GM21619 (cell line): Measurements from ENCODE around the gene NES.

ENCODE experiments used
- ATAC-seq: cut with Tn5 transposase; IDR thresholded peaks from one replicate; pipeline ENCODE4 v1.9.1; 2021; ENCODE audit not compliant: unreplicated experiment

Gene NES

DNA sequence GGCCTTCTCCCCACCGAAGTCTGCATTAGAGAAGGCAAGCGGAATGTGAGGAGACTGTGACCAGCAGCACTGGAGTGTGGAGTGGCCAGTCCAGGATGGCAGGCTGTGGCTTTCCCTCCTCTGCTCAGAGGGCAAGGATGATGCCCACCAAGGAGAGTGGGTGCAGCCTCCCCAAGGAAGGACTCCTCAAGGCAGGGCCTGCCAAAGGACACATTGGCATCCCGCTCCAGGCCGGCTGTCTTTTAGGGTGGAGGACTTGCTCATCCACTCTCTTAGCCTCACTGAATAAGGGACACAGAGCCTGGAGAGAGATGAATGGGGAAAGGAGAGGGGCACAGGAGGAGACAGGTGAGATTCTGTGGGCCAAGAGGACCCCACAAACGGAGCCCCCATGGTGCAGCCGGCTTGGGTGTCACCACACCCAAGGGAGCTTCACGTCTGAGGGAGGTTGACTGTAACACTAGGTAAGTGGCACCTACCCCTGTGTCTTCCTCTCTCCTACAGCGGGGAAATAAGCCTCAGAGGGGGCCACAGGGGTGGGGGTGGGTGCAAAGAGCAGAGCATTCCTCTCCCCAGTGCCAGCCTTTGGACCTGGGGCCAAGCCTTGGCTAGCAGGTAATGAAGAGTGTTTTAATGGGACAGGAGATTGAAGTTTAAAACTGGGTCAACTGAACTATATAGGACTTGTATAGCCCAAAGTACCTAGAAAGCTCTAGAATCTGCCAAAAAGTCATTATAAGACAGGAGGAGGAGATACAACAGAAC is 4.2 kb upstream of the NES start:
- ATAC-seq: no peak

DNA sequence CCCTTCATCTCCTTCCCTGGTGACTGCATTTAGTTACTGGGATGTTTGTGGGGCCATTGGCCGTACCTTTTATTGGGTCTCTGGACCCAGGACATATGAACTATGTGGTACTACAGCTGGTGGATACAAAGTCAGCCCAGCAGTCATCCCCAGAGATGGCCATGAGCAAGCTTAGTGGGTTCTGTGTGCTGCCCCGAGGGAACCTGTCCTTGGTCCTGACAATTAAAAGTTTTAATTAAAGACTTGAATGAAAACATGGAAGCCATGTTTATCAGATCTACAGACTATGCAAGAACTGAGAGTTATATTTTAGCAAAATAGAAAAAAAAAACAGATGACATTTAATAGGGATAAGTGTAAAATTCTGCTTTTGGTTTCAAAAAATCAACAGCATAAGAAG is 2.8 kb upstream of the NES start:
- no peak for ATAC-seq

DNA sequence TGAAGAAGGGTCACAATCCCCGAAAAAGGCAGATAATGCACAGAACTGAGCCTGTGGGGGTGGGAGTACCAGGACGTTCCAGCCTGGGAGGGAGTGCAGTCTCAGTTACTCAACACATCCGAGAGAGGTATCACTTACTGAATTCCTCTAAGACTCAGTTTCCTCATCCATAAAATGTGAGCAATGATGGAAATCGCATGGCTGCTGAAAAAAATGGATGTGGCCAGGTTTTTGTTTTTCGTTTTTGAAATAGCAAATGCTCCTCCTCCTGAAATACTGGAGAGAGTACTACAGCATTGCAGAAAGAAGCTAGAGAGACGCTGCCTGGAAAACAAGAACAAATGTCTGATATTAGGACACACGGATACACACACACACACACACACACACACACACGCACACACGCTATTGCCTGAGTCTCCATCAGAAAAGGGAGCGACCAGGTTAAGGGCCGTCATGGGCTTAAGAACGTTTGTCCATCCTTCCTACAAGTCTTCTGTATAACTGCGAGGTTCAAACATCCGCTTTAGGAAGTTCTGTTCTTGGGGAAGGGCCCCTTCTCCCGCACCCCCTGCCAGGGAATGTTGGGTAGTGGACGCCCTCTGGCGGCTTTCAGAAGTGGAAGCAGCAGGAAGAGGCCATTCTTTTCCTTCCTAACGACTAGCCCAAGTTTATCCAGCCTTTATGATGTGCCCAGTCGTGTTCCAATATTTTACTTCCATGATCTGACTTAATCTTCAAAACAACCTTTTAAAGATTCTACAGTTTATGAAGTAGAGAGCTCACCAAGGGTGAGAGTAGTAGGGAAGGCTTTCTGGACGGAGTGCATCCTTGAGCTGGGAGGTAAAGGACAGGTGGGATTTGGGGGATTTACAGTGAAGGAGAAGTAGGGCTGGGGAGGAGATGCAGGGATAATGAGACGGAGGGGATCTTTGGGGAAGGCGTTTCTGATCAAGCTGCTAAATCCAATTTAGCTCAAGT is 699 bp upstream of the NES start:
- ATAC-seq: no peak

- ATAC-seq: no peak
These were observed 940 bp downstream of the NES start for GRCh38 chr1:156676114-156676819.

DNA sequence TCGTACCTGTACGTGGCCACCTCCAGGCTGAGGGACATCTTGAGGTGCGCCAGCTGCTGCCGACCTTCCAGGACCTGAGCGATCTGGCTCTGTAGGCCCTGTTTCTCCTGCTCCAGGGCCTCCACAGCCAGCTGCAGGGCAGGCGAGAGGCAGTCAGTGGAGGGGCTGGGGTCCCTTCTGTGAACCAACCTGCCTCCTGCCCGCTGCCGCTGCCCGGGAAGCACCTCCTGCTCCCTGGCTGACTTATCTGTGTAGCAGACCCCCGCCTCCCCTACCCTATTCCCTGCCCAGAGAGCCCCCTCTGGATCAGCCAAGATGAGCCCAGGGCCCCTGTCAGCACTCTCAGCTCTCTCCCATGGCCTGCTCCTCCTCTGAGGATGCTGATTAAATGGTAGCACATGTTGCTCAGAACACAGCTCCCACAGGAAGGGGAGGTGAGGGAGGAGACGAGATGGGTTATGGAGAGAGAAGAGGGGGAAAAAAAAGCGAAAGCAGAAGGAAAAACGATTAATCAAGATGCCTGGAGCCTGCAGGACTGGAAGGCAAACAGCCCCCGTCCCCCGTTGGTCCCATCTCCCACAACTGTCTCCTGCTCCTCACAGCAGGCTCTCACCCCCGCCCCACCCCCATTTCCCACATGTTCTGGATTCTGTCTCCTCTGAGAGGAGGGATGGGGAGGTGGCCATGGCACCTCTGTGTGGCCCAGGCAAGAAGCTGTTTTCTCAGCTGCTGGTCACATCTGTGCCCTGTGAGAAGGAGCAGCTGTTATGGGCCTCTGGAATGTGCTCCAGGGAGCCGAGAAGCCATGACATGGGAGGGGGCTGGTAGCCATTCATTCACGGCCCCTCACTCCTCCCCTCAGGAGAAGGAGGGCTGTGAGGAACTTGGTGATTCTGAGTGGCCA is 1.7 kb downstream of the NES start:
- no peak for ATAC-seq

DNA sequence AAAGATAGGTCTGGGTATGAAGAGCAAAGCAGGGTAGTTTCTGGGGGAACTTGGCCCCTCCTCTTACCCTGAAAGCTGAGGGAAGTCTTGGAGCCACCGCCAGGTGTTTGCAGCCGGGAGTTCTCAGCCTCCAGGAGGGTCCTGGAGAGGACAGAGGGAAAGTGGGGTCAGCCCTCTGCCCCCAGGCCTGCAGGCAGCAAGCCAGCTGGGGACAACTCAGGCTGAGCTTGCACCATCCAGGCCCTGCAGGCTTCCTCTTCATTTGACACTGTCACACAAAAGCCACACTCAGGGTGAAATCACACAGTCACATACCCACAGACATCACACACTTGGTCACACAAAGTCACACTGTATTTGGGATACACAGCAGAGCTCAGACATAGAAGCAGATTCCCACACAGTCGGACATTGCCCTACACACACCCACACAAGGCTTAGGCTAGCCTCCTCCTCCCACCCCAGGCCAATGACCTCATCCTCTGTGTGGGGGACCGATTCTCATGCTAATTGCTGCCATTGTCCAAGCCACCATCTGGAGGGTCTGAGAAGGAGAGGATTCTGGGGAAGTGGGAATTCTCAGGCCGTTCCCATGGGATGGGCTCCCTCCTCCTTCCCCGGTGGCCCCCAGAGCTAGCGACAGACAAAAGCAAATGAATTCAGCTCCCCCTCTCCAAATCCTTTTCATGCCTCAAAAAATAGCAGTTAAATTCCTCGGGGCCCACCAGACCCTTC is 3.7 kb downstream of the NES start:
- ATAC-seq: no peak

DNA sequence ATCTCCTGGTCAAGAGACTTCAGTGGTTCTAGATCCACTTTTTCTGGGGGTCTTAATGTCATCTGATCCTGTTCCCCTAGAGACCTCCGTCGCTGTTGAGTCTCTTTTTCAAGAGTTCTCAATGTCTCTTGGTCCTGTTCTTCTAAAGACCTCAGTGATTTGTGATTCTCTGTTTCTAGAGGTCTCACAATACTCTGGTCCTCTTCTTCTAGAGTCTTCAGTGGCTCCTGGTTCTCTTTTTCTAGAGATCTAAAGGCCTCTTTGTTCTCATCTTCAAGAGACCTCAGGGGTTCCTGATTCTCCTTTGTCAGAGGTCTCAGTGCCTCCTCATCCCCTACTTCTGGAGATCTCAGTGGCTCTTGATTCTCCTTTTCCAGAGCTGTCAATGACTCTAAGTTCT is 5.4 kb downstream of the NES start:
- no peak for ATAC-seq

DNA sequence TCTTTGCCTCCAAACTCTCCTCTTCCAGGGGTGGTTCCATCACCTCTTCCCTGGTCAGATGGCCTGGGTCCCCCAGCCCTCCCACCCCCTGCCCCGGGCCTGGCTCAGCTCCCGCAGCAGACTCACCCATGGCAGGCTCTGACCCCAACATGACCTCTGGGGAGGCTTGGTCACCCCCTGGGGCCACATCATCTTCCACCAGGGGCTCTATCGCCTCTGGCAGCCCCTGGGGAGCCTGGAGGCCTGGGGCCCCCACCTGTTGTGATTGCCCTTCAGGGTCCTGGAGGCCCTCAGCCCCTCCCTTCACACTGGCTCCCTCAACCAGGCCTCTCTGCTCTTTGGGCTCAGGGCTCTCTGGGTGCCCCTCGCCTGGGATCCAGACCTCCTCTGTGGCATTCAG is 6.4 kb downstream of the NES start:
- no peak for ATAC-seq

GRCh38 chr1:156670359-156670758 is 6.8 kb downstream of the NES start:
- ATAC-seq: no peak

DNA sequence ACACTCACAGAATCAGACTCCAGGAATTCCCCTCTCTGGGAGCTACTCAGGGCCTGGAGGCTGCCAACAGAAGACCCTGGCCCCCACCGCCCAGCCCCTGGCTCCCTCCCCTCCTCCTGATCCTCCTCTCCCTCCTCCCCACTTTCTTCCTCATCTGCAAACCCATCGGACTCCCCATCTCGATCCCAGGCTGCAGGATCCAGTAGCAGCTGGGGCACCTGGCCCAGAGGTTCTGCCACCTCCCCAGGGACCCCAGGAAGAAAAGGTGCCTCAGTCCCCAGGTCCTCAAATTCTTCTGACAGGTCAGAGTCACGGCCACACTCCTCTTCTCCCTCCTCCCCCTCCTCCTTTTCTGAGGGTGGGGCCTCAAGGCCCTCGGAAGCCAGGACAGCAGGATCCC is 7.4 kb downstream of the NES start:
- ATAC-seq: no peak

DNA sequence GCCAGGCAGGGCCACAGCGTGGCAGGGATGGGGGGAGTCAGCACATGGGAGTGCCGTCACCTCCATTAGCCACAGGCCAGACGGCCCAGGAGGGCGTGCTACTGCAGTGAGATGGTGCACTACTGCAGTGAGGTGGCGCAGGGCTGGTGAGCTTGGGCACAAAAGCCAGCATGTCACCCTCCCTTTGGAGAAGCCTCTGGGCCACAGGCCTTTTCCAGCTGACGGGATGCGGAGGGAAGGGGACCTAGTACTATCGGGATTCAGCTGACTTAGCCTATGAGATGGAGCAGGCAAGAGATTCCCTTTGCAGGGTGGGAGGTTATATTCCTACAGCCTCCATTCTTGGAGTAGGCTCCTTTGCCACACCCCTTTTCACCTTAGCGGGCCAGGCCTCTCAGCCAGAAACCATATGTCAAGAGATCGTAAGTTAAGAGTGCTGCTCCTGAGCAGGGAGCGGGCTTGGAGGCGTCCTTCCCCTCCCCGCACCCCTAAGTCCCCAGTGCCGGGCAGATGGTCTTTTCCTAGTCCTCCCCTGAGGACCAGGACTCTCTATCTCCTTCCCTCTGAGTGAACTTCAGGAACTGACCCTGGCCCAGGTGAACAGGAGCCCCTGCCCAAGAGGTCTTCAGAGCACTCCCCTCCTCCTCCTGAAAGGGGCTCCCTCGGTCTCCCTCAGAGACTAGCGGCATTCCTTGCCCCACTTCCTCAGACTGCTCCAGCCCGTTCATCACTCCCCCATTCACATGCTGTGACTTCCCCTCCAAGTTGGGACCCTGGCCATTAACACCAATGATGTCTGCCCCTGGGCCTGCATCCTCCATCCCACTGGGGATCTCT is 8.2 kb downstream of the NES start:
- ATAC-seq: no peak

DNA sequence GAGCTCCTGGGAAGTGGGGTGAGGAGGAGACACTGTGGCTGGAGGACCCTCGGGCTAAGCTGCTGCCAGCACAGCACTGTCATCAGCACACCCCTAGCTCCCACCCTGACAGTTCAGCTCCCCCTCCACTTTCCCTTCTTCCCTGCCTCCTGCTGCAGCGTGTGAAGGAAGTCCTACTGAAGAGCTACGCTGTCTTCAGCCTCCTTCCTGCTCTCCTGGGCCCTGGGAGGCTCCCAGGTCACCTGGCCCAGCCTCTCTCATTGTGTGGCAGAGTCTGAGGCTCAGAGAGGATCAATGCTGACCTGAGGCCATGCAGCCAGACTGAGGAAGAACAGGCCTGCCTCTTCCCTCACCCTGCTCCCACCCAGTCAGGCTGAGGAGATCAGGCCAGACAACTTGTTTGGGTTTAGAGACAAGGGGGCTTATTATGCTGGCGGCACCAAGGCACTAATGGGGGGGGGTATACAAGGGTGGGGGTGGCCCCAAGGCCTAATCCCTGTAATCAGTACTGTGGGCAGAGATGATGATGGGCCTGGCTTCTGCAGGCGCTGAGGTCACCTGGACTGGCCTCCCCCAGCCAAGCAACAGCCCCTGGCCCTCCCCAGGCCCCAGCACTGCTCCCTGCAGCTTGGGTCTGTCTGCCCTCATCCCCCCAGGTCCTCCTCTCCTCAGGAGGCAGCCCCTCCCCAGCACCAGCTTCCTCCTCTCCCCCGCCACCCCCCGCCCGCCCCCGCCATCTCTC is 9.1 kb downstream of the NES start:
- ATAC-seq: no peak

- no peak for ATAC-seq
These were observed 9.6 kb downstream of the NES start for GRCh38 chr1:156667610-156667967.

DNA sequence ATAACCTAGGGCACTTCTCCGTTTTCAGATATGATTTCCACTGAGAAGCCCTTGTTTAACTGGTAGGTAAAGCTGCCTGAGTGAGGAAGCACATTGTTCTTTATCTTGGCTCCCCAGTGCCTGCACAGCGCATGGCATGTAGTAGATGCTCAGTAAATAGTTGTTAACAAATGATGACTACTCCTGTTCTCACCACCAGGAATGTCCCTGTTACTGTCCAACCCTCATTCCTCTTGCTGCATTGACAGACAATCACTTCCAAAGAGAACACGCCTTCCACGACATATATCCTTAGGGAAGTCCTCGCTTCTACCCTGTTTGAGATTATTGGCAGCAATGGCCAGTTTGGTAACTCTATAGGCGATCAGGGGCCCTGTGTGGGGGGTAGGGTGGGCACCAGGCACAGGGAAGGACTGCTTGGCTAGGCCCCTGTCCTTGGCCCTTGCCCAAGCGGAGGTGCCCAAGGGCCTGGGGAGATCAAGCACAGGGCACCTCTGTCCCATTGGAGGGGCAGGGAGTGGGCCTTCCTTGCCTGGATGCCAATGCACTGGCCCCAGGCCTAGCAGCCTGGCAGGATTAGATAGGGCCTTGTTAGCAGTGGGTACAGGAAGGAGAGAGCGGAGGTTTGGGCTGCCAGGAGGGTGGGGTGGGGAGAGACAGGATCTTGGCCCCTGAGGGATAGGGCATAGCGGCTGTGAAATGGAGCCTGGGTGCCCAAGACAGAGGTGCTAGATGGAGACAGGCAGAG is 10.2 kb downstream of the NES start:
- no peak for ATAC-seq

GRCh38 chr1:156665539-156665938 is 11.7 kb downstream of the NES start:
- ATAC-seq: no peak

GRCh38 chr1:156664767-156665411 is 12.3 kb downstream of the NES start:
- ATAC-seq: no peak
